B cell (primary cell): ENCODE results near the gene COMMD7. TPM values are rescaled to one million over a fixed set of nuclear protein-coding genes. Genes with fewer than 3 reads are reported as not detected.

ENCODE experiments used
- ATAC-seq: fragments of 200-7000 bp; cut with Tn5 transposase; one replicate; pipeline ENCODE4 v1.10.0; 2021; ENCODE audit warnings: low read depth, mild to moderate bottlenecking, moderate number of reproducible peaks, moderate library complexity
- CTCF ChIA-PET: fragments of 350-600 bp; sonication (Branson Sonifier 250); formaldehyde crosslinking; loops from one replicate; lab custom pipeline; 2021; ENCODE audit warnings: antibody characterized with exemption, inconsistent platforms; lab: Charles Lee
- POLR2A ChIA-PET: fragments of 350-600 bp; sonication (Branson Sonifier 250); formaldehyde crosslinking; loops from one replicate; lab custom pipeline; 2021; ENCODE audit warnings: antibody characterized with exemption; lab: Charles Lee
- DNase-seq: peaks from one replicate; pipeline ENCODE4 v3.0.0; 2013
- H2AFZ ChIP-seq: 2 replicates; pipeline ENCODE4 v1.6.1; 2012; ENCODE audit warnings: mild to moderate bottlenecking, low read depth, low read length; ENCODE audit not compliant: insufficient read depth, poor library complexity, severe bottlenecking
- H3K27ac ChIP-seq, 2 donors: 1 replicate in 1 of 2; 2 replicates in 1 of 2; pipeline ENCODE4 v1.5.1; 2012 to 2013; ENCODE audit warnings: low read length in 2 of 2, mild to moderate bottlenecking in 2 of 2, moderate library complexity in 1 of 2
- H3K27me3 ChIP-seq, 4 experiments: fragments of 200-600 bp in 1 of 4; sonication (generic) in 1 of 4; replicated peaks in 1 of 4; 1 replicate in 2 of 4; 2 replicates in 2 of 4; pipeline versions ENCODE4 v1.6.1 to v1.7.0; 2013 to 2016; ENCODE audit warnings: low read length in 3 of 4, mild to moderate bottlenecking in 2 of 4, mixed read lengths in 1 of 4, moderate library complexity in 1 of 4; ENCODE audit not compliant: insufficient read depth in 4 of 4, control insufficient read depth in 3 of 4; ENCODE audit errors: control extremely low read depth in 1 of 4
- H3K36me3 ChIP-seq, 2 experiments: replicated peaks in 1 of 2; 1 replicate in 1 of 2; 2 replicates in 1 of 2; pipeline versions ENCODE4 v1.6.1 to v1.7.1; 2013; ENCODE audit warnings: low read length in 1 of 2; ENCODE audit not compliant: insufficient read depth in 2 of 2, control insufficient read depth in 1 of 2; ENCODE audit errors: control extremely low read depth in 1 of 2, extremely low read depth in 1 of 2
- H3K4me1 ChIP-seq, 2 donors: fragments of 200-600 bp in 1 of 2; sonication (generic) in 1 of 2; 1 replicate in 1 of 2; 2 replicates in 1 of 2; pipeline versions ENCODE4 v1.5.1 to v1.6.1; 2013 to 2017; ENCODE audit warnings: low read length in 2 of 2; ENCODE audit not compliant: control insufficient read depth in 2 of 2, insufficient read depth in 2 of 2
- H3K4me2 ChIP-seq: replicated peaks from 2 replicates; pipeline ENCODE3; 2012; ENCODE audit warnings: mild to moderate bottlenecking, low read depth, low read length; ENCODE audit not compliant: poor library complexity, severe bottlenecking
- H3K4me3 ChIP-seq, 5 experiments: fragments of 200-600 bp in 1 of 5; sonication (generic) in 1 of 5; 1 replicate in 3 of 5; 2 replicates in 2 of 5; pipeline versions ENCODE4 v1.5.1 to v1.7.0; 2011 to 2016; ENCODE audit warnings: low read length in 4 of 5, mild to moderate bottlenecking in 4 of 5, low read depth in 2 of 5, control low read depth in 1 of 5, moderate library complexity in 1 of 5; ENCODE audit not compliant: insufficient read depth in 1 of 5; ENCODE audit errors: control extremely low read depth in 1 of 5, extremely low read depth in 1 of 5
- H3K79me2 ChIP-seq: fragments of 200-600 bp; sonication (generic); one replicate; pipeline ENCODE4 v1.6.0; 2016; ENCODE audit warnings: low read length; ENCODE audit not compliant: control insufficient read depth, insufficient read depth
- H3K9ac ChIP-seq: fragments of 200-600 bp; sonication (generic); 2 replicates; pipeline ENCODE4 v1.6.1; 2017; ENCODE audit warnings: mild to moderate bottlenecking, low read length, moderate library complexity
- H3K9me3 ChIP-seq, 3 donors: one replicate each; pipeline versions ENCODE4 v1.6.1 to v1.7.1; 2013; ENCODE audit warnings: low read length in 2 of 3; ENCODE audit not compliant: control insufficient read depth in 2 of 3, insufficient read depth in 1 of 3; ENCODE audit errors: control extremely low read depth in 1 of 3
- H4K20me1 ChIP-seq: 2 replicates; pipeline ENCODE4 v1.6.0; 2012; ENCODE audit warnings: mild to moderate bottlenecking, low read length; ENCODE audit not compliant: insufficient read depth, control insufficient read depth, poor library complexity, severe bottlenecking
- H3K27ac Mint-ChIP-seq: one replicate; pipeline ENCODE4 v1.8.0; 2021; ENCODE audit warnings: mixed read lengths
- H3K27me3 Mint-ChIP-seq: one replicate; pipeline ENCODE4 v1.8.0; 2021; ENCODE audit warnings: mixed read lengths
- H3K4me1 Mint-ChIP-seq: one replicate; pipeline ENCODE4 v1.8.0; 2021; ENCODE audit warnings: mixed read lengths
- H3K4me3 Mint-ChIP-seq: one replicate; pipeline ENCODE4 v1.8.0; 2021; ENCODE audit warnings: mixed read lengths
- H3K9me3 Mint-ChIP-seq: one replicate; pipeline ENCODE4 v1.8.0; 2022; ENCODE audit warnings: mixed read lengths; ENCODE audit not compliant: insufficient read depth
- CTCF ChIP-seq: fragments of 200-600 bp; IDR thresholded peaks from one replicate; pipeline ENCODE4 v1.8.0; 2022; ENCODE audit warnings: antibody characterized with exemption, mild to moderate bottlenecking
- EZH2 ChIP-seq: IDR thresholded peaks from 2 replicates; pipeline ENCODE4 v1.6.1; 2012; ENCODE audit warnings: borderline replicate concordance, low read depth, mild to moderate bottlenecking, moderate library complexity, low read length; ENCODE audit not compliant: insufficient read depth, poor library complexity, severe bottlenecking
- WGBS: methylation state at CpG from one replicate; pipeline ENCODE4 v1.1.5; 2013; ENCODE audit warnings: missing lambda C conversion rate; ENCODE audit not compliant: insufficient coverage; 5-methylcytosine and 5-hydroxymethylcytosine counted together
- intact Hi-C: fragments of 100-400 bp; cut with micrococcal nuclease; formaldehyde crosslinking; loops from one replicate; pipeline ENCODE4 v1.10.0; 2022
- polyA plus RNA-seq: library from polyadenylated mRNA; depleted of rRNA; stranded (reverse); fragments of >200 nt; gene quantifications from 2 replicates; pipeline ENCODE4 v1.2.3, GENCODE V29; 2012
- total RNA-seq, 2 donors: library from RNA; stranded (reverse); fragments of 120-200 nt in 1 of 2; gene quantifications; 1 replicate in 1 of 2; 2 replicates in 1 of 2; pipeline versions ENCODE4 v1.2.3 to v1.2.4, GENCODE V29; 2013 to 2022

The COMMD7 gene
- total and polyA plus RNA-seq, 2 donors (not counting 1 experiment from before 2014, with no cell fraction given) = 24.5 to 34.9 TPM

- DNase-seq (no peak), ATAC-seq (no peak)
- H3K9me3 ChIP-seq = peaks cover 0 to 4% (median 0%) of the 10 kb centered on the region in 3 donors
- H3K4me2 ChIP-seq = no peak overlapping the region
- no peak for TF ChIP-seq CTCF
- no peak for TF ChIP-seq EZH2
- no peaks in the 10 kb centered on the region for H3K27me3 Mint-ChIP-seq
- peaks cover 11% of the 10 kb centered on the region for H3K4me1 Mint-ChIP-seq
- CTCF ChIA-PET = interaction anchor here (1.3 kb wide), 1 partner anchor 82 kb away, joined by 3 read pairs; no protein-coding TSS in a partner anchor
- POLR2A ChIA-PET = no interaction called here
- no peaks in the 10 kb centered on the region for H3K36me3 ChIP-seq
- H4K20me1 ChIP-seq = no peaks in the 10 kb centered on the region
- peaks cover 0 to 3% of the 10 kb centered on the region in 2 donors for H3K4me1 ChIP-seq
- no peak overlapping the region for H3K9ac ChIP-seq
- no peak overlapping the region for H3K4me3 Mint-ChIP-seq
- H3K9me3 Mint-ChIP-seq = no peaks in the 10 kb centered on the region
- H3K4me3 ChIP-seq = no peak overlapping the region
- 80% methylated on average over 1 of the region's 1 CpG for WGBS
- H3K27ac ChIP-seq = no peak overlapping the region
- no peak overlapping the region for H3K27ac Mint-ChIP-seq
- H3K79me2 ChIP-seq = no peaks in the 10 kb centered on the region
- no peak overlapping the region for H2AFZ ChIP-seq
- intact Hi-C loops = no loop called here
- H3K27me3 ChIP-seq = no peaks in the 10 kb centered on the region
Measured at GRCh38 chr20:32680544-32681174, 62.6 kb downstream of the COMMD7 start.

- ChIA-PET POLR2A (no interaction called here), CTCF (no interaction called here)
- Mint-ChIP-seq H3K4me1 (peaks cover 22% of the 10 kb centered on the region), H3K4me3 (no peak overlapping the region), H3K27ac (no peak overlapping the region), H3K27me3 (no peaks in the 10 kb centered on the region), H3K9me3 (no peaks in the 10 kb centered on the region)
- DNase-seq = no peak
- Histone ChIP-seq H3K27ac (no peak overlapping the region), H3K9ac (no peak overlapping the region), H3K4me1 (peaks cover 7 to 12% of the 10 kb centered on the region in 2 donors), H3K9me3 (peaks cover 0 to 4% (median 0%) of the 10 kb centered on the region in 3 donors), H4K20me1 (no peaks in the 10 kb centered on the region), H3K36me3 (no peaks in the 10 kb centered on the region), H3K4me3 (no peak overlapping the region), H3K79me2 (no peaks in the 10 kb centered on the region), H3K4me2 (no peak overlapping the region), H3K27me3 (no peaks in the 10 kb centered on the region), H2AFZ (no peak overlapping the region)
- ATAC-seq = no peak
- intact Hi-C loops = no loop called here
- TF ChIP-seq EZH2 = no peak
- TF ChIP-seq CTCF = no peak
- 82% methylated on average over 6 of the region's 6 CpGs for WGBS
Measured at GRCh38 chr20:32678948-32679347, 64.3 kb downstream of the COMMD7 start.
